ENCODE data around the gene PUM1.
A peak's percentile ranks its signal among the peaks of the same experiment; 100 is the strongest.

PUM1 gene

DNA sequence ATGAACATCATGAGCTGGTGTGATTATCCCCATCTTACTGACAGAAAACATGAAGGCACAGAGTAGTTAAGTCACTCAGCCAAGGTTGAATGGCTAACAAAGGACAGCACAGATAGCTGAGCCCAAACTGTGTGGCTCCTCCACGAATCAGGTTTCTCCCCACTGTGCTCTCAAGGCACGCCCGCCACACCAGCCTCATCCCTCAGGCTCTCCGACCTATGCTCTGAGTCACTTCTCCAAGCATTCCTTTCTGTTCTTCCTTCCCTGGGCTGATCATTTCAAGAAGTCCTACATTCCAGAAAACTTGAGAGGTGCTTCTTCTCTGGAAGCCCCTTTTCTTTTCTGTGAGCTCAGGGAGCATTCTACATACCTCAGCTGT is 131.7 kb downstream of the PUM1 start:
- TF ChIP-seq, protein P1, sequence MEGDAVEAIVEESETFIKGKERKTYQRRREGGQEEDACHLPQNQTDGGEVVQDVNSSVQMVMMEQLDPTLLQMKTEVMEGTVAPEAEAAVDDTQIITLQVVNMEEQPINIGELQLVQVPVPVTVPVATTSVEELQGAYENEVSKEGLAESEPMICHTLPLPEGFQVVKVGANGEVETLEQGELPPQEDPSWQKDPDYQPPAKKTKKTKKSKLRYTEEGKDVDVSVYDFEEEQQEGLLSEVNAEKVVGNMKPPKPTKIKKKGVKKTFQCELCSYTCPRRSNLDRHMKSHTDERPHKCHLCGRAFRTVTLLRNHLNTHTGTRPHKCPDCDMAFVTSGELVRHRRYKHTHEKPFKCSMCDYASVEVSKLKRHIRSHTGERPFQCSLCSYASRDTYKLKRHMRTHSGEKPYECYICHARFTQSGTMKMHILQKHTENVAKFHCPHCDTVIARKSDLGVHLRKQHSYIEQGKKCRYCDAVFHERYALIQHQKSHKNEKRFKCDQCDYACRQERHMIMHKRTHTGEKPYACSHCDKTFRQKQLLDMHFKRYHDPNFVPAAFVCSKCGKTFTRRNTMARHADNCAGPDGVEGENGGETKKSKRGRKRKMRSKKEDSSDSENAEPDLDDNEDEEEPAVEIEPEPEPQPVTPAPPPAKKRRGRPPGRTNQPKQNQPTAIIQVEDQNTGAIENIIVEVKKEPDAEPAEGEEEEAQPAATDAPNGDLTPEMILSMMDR (conservative IDR thresholded peaks at IDR 0.05), result no peak
- no peak for TF ChIP-seq ZFX (IDR thresholded peaks at IDR 0.05)
- no peak overlapping the region for H3K27ac ChIP-seq

DNA sequence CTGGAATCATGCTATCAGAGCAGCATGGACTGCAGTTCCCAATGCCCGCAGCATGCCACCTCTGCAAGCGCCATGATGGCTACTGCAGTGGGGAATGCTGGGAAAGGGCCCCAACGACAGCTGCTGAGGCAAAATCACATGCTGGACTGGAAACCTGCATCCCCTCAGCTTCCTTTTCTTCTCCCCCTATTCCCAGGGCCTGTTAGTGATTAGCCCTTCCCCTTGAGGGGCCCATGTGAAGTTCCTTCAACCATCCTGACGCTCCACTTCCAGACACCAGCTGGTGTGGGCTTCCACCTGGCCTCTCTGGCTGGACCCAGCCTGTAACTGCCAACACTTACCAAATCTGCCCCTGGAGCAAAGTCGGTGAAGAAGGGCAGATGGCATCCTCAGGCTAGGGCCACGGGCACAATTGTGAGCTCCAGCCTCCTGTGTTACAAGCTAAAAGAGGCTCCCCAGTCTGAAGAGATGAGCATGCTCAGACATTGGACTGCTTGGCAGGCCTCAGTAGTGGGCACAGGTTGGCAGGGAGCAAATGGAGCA is 134.8 kb downstream of the PUM1 start:
- H3K27ac ChIP-seq, result no peak overlapping the region

DNA sequence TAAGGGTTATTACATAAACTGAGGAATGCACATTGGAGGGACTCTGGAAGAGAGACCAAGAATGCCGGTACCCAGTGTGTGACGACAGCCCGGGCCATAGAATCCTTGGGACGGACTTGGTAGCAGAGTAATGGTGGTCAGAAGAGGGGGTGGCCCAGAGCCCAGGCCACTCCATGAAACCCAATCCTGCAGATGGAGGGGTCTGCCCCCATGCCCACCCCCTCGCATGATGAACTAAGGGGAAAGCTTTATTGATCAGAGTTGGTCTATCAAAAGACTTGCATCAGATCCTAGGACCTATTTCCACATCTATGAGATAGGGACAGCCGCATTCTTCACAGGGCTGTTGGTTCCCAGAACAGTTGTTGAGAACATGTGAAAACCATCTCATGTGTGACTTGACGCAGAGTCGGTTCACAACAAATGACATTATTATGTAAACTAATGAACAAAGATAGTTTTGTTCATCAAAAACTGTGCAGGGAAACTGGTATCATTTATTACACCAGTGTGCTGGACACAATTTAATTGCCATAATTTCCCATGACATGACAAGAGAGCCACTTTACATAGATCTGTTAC is 135.5 kb downstream of the PUM1 start:
- H3K27ac ChIP-seq, result no peak overlapping the region
- no peak for TF ChIP-seq ZFX (IDR thresholded peaks at IDR 0.05)
- TF ChIP-seq, protein P1 (conservative IDR thresholded peaks at IDR 0.05), result no peak

More for the DNA sequence above, 134.8 kb downstream of the PUM1 start:
- TF ChIP-seq ZFX (IDR thresholded peaks at IDR 0.05), result no peak
- TF ChIP-seq, protein P1 (conservative IDR thresholded peaks at IDR 0.05), result no peak

DNA sequence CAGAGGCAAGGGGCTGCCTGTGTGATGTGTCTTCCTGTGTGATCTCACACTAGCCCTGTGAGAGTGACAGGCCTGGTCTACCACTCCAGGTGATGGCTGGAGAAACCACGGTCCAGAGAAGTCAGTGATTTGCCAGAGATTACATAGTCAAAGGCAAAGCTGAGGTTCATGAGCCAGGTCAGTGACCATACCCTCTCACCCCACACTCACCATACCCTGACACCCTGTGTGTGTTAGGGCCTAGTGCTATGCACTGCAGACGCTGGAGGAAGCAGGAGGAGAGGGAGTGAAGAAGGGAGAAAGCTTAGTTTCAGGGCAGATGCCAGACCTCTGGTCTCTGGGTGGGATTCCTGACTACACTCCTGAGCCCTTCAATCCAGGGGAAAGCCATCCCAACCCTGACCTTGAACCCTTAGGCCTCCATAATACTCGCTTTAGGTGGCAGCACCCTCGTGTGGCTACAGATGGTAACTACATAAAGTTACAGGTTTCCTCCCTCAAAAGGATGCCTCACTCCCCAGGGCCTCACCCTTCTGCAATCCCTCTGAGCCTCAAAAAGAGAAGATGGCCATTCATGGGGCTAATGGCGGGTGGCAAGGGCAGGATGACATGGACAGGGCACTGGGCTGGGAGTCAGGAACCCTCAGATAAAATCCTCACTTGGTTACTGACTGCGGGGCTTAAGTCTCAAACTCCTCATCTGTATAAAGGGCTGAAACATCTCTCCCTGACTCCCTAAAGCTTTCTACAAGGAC is 136.2 kb downstream of the PUM1 start:
- no peak overlapping the region for H3K27ac ChIP-seq
- TF ChIP-seq ZFX (IDR thresholded peaks at IDR 0.05), result no peak
- TF ChIP-seq, protein P1 (conservative IDR thresholded peaks at IDR 0.05), result peak; percentile 87

DNA sequence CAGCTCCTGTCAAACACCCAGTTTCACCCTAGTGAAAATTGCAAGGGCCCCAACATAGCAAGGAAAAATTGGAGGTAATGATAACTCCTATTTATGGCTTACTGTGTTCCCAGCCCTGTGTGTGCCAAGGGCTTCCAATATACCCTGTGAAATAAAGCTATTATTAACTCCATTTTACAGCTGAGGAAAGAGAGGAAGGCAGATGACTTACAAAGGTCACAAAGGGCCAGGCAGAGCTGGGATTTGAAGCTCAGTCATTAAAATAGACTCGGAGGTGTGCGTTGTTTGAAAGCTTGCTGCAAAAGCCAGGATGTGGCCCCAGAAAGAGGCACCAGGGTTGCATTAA is 136.8 kb downstream of the PUM1 start:
- no peak overlapping the region for H3K27ac ChIP-seq
- TF ChIP-seq ZFX (IDR thresholded peaks at IDR 0.05), result no peak
- TF ChIP-seq, protein P1 (conservative IDR thresholded peaks at IDR 0.05), result no peak

DNA sequence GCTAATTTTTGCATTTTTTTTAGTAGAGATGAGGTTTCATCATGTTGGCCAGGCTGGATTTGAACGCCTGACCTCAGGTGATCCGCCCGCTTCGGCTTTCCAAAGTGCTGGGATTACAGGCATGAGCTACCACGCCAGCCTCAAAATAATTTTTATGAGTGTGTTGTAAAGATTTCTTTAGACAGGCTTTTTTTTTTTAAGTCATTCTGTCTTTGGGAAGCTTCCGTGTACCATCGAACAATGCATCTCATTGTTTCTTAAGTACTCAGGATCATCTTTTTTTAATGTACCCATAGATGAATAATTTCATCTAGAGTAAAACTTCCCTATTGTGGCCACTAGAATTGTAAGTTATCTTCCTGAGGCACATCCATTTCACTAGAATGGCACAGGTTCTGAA is 137.3 kb downstream of the PUM1 start:
- no peak overlapping the region for H3K27ac ChIP-seq
- TF ChIP-seq, protein P1 (conservative IDR thresholded peaks at IDR 0.05), result no peak
- no peak for TF ChIP-seq ZFX (IDR thresholded peaks at IDR 0.05)

DNA sequence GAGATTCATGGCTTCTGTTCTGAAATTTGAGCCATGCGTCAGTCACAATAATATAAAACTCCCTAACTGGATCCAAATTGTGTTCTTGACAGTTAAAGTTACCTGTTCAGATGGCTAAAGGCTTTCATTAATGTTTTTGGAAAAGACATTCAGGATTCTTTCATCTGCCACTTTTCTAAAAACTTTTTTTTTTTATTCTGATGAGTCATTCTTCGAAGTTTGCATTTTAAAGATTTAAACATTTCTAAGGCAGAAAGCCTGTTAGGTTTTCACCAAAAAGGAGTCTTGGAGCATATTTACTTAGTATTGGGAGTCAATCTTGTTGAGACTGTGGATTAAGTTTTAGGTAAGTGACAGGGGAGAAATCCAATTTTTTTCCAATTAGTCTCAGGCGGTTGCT is 138.1 kb downstream of the PUM1 start:
- no peak overlapping the region for H3K27ac ChIP-seq
- TF ChIP-seq ZFX (IDR thresholded peaks at IDR 0.05), result no peak
- TF ChIP-seq, protein P1 (conservative IDR thresholded peaks at IDR 0.05), result no peak
